NCI-H446 (cell line): ENCODE data around the gene MPO.

ENCODE experiments used
- DNase-seq, 2 experiments: peaks; one replicate each; lab custom pipeline; 2025; lab: John Stamatoyannopoulos, UW

Gene MPO, protein sequence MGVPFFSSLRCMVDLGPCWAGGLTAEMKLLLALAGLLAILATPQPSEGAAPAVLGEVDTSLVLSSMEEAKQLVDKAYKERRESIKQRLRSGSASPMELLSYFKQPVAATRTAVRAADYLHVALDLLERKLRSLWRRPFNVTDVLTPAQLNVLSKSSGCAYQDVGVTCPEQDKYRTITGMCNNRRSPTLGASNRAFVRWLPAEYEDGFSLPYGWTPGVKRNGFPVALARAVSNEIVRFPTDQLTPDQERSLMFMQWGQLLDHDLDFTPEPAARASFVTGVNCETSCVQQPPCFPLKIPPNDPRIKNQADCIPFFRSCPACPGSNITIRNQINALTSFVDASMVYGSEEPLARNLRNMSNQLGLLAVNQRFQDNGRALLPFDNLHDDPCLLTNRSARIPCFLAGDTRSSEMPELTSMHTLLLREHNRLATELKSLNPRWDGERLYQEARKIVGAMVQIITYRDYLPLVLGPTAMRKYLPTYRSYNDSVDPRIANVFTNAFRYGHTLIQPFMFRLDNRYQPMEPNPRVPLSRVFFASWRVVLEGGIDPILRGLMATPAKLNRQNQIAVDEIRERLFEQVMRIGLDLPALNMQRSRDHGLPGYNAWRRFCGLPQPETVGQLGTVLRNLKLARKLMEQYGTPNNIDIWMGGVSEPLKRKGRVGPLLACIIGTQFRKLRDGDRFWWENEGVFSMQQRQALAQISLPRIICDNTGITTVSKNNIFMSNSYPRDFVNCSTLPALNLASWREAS

DNA sequence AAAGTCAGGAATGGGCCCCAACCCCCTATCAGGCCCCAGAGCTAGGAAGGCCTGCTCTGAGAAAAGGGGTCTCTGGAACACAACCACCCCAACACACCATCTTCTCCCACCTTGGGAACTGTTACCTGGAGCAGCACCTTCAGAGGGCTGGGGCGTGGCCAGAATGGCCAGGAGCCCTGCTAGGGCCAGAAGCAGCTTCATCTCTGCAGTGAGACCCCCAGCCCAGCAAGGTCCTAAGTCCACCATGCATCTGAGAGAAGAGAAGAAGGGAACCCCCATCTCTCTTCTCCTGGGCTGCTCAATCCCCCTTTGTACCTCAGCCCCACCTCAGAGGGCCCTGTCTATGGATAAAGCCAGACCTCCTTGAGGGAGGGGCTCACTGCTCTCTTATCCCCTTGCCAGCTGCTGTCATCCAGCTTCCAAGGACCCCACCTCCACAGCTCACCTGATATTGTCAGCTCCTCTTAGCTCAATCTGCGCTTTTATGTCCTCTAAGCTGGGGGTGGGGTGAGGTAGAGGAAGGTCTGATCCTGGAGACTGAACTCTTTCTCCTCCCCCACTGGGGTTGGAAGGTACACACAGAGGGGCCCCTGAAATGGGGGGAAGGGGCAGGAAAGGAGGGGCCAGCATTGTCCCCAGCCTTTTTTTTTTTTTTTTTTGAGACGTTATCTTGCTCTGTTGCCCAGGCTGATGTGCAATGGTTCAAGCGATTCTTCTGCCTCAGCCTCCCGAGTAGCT is at the start of gene MPO:
TSS of gene MPO (minus strand) at position 456 of the 738 bp plus-strand sequence. CDS start at position 279, 177 bp downstream.
- DNase-seq = no peak

DNA sequence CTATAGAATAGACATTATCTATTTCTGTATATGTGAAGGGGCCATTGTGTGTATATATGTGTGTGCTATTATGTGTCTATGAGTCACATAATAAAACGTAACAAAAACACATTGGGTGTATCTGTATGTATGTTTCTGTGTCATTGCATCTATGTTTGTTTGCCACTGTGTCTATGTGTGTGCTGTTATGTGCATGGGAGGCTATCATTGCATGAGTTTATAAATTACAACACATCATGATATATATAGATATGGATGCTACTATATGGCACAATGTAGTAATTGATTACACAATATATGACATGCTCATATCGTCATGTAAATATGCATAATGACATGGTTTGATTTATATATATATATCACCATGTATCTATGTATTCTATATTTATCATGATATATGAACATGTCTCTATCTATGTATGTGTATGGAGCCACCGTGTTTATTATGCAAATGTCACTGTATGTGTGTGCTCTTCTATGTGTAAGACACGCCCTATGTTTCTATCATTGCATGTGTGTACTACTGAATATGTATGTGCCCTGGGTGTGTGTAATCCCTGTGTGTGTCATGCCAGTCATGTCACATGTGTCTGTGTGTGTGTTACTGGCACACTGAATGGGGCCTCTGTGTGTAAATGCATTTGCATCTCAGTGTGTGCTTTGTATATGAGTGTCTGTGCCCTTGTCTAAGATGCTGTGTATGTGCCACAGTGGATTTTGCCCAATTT is 49.2 kb upstream of the MPO start:
- DNase-seq = no peak

DNA sequence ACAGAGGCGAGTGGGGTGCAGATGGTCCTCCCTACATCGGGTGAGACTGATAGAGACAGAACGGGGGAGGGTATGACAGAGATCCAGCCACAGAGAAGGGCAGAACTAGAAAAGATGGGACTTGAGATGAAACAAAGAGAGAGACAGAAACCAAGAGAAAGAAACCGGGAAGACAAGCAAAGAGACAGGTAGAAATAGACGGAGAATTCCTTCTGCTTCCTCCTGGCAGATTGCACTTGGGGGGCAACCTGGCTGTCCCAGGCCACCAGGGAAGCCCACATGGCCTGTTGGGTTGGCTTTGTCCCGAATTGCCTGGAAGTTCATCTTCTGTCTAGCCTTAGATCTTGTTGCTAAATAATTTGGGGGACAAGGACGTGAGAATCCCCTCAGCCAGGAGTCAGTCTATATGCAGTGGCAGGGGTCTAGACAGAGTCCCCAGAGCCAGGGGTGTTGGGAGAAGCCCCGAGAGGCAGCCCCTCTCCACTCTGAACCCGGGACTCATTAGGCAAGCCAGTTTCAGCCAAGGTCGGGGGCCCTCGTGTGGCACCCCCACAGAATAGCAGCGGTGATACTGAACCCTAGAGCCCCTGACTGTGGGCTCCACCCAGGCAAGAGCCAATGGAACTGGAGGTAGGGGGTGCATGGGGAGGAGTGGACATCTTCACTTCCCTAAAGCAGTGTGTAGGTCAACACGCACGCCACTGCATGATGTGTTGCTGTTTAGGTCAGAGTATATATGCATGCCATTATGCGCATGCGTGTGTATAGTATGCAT is 48.5 kb upstream of the MPO start:
- no peak for DNase-seq

DNA sequence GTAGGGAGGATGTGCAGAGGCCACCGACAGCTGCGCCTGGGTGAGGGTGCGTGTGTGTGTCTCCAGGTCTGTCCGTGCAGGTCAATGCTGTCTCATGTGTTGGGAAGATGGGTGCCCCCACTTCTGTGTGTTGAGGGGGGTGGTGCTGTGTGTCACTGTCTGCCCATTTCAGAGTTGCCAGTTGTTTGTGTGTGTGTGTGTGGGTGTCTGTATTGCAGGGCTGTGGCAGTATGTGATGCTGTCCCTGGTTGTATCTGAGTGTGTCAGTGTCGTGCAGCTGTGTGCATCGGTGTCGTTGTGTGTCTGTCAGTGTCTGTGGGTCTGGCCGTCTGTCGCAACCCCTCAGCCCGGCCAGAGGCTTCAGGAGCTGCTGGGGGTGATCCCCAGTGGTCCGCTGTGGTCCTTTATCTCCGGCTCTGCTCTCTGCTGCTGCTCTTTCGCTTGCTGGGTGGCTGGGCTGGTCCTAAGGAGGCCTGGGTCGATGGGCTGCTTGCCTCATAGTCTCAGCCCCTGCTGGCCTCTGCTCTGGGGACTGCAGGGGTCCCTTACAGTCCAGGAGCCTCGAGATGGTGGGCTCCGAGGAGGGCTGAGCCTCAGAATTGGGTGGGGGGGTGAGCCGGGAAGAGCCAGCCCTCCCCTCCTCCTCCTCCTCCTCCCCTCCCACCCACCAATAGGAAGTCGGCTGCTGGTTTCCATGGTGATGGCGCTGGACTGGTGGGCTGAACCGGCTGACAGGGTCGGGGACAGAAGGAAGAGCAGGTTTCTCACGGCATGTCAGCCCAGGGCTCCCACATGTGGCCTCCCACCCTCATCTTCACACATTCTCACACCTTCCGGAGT is 47.7 kb upstream of the MPO start, which contains the start of gene TSPOAP1:
TSS of gene TSPOAP1 (minus strand) at position 601 of the 840 bp plus-strand sequence. CDS start 875 bp downstream, outside the sequence.
- no peak for DNase-seq

DNA sequence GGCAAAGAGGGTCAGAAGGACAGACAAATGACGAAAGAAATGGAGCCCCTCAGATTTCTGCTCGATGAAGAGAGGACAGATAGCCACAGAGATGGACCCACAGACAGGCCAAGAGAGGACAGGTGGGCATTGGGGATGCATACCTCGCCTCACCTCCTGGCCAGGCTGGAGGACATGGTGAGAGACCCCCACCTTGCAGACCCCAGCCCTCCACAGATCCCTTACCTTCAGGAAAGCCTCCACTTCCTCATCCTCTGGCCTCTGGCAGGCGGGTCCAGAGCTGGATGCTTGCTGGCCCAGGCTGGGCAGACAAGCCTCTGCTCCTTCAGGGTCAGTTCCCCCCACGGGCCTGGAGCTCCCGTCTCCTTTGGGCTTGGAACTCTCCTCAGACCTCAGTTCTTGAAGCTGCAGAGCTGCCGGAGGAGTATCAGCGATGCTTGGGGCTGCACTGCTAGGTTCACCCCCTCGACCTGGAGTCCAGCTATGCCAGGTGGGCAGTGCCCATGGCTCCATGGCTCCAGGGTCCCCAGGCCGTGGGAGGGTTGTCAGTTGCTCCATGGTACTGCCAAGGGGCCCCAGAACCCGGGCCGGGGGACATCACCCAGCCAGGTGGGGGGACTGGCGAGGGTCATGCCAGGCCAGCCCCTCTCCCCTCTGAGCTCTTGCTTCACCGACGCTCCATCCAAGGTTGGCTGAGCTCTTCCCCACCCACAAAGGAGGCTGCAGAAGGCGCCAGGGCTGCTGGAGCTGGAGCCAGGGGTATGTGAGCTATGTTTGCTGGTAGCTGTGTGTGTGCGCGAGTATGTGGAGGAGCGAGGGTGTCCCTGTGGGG is 46.8 kb upstream of the MPO start:
- no peak for DNase-seq

DNA sequence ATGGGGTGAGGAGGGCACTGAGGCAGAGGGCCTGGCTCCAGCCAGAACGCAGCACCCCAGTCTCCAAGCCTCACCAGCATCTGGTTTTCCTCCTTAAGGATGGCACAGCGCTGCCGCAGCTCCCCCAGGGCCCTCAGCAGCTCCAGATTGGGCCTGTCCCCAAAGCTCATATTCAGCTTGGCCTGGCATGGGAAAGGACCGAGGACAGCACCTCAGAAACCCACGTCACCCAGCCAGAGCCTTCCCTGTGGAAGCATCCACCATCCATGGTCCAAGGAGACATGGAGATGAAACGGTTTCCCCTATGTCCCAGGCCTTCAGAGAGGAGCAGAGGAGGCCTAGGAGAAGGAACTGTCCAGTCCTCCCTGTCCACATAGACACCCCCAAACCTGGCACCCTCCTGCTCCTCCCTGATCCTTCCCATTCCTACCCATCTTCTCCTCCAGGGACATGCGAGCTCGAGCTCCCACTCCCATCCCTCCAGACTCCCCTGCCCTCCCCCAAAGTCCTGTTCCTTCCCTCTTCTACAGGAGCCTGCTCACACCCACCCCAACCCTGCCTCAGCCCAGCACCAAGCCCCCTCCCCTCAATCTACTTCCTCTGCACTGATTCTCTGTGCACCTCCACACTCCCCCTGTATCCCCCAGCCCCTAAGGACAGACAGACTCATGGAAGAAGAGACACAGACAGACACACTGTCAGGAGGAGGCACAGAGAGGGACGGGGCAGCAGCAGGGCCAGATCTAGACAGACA is 46.1 kb upstream of the MPO start:
- DNase-seq = no peak

DNA sequence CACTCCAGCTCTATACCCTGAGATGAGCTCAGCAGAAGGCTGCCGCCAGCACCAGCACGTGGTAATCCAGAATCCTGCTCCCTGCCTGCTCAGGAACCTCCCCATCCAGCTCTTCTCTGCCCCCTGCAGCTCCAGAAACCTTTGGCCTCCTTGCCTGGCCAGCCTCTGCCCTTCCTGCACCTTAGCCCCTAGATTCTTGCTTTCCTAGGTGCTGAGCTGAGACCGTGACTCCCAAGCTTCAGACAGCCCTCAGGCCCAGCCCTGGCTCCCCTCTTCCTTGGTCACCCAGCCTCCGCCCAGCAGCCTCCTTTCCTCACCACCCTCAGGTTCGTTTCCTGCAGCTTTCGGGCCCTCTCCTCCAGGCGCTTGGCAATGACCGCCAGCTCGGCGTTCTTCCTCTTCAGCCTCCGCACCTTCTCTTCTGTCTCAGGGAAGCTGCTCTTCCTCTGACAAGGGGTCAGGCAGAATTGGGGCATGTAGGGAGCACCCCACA is 45.3 kb upstream of the MPO start:
- DNase-seq = no peak

DNA sequence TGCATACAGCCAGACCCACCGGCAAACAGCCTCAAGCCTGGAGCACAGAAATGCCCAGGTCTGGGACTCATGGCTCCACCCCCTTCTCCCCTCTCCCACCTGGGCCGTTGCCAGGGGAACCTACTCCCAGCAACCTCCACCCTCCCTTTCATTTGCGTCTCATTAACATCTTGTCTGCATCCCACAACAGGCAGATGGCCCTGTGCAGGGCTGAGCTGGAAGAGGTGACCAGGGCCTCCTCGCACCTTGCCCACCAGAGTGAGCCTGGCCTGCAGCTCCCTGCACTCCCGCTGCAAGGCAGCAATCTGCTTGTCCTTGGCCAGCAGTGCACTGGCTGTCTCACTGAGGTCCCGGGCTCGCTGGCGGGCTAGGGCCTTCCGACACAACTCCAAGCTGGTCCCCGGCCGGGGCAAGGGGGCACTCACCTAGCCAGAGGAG is 44.6 kb upstream of the MPO start:
- no peak for DNase-seq

DNA sequence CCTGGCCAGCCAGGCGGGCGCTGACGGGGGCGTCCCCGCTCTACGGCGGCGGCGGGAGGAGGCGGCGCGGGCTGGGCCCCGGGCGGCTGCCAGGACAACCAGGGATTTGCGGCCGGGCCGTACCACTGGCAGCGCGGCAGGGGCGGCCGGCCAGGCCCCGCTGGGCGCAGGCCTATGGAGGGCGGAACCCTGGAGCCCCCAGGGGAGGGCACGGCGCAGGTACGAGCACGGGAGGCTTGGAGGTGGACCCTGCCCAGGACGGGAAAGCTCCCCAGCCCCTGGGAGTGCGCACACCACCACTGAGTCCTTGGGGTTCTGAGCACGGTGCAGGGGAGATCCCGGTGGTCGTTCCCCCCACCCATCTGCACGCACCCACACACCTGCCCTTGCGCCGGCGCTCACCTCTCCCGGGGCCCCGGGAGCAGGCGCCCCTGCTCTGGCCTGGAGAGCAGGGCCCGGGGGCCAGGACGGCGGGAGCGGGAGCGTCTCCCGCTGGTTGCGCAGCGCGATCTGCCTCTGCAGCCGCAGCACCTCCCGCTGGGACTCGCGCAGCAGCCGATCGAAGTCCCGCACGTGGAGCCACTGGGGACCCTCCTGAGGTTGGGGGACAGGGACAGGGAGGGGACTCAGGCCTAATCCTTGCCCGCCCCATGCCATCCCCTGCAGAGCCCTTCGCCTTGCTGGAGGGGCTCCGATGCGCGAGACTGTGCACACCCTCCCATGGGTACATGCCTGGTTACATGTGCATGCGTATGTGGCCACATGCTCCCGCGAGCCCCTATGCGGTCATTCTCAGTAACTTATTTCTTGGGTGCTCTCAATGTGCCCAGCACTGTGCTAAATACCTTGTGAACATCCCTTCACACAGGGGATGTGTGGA is 43.9 kb upstream of the MPO start:
- no peak for DNase-seq

DNA sequence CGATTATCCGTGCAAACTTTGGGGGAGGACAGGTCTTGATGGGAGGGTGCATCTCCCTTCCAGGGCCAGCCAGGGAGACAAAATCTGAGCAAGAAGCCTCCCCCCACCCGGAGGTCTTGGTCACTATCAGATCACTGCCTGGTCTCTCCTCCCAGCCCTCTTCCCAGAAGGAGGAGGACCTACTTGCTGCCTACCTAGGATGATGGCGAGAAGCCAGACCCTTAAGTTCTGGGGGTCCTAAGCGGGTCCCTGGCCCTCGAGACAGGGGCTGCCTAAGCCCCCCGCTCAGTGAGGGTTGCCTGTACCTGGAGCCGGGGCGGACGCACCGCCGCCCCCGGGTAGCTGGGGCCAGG is 43.3 kb upstream of the MPO start:
- no peak for DNase-seq

DNA sequence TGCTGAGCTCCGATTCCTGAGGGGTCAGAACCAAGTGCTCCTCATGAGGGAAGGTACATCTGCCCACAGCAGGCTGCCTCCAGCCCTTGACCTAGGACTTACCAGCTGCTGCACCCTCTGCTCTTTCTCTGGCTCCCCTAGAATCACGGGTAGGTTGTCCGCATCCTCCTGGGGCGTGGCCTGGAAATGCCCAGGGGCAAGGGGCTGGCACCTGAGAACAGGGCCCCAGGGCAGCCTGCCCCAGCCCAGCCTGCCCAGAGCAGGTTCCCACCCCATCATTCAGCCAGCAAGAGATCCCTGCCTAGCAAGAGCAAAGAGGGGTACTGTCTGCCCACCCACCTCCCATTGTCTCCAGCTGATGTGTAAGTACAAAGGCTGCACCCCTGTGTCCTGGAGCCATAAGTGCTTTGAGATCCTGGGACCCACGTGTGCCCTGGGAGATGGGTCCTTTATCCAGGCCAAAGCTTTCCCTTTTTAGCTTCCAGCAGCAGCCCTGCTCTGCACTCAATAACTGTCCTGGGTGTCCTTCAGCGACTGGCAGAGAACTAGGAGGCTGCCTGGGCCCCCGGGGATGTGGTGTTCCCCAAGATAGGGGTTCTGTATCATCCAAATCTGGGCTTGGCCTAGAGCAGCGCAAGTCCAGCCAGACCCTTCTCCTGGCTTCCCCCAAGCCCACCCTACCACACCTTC is 42.8 kb upstream of the MPO start:
- DNase-seq = no peak

DNA sequence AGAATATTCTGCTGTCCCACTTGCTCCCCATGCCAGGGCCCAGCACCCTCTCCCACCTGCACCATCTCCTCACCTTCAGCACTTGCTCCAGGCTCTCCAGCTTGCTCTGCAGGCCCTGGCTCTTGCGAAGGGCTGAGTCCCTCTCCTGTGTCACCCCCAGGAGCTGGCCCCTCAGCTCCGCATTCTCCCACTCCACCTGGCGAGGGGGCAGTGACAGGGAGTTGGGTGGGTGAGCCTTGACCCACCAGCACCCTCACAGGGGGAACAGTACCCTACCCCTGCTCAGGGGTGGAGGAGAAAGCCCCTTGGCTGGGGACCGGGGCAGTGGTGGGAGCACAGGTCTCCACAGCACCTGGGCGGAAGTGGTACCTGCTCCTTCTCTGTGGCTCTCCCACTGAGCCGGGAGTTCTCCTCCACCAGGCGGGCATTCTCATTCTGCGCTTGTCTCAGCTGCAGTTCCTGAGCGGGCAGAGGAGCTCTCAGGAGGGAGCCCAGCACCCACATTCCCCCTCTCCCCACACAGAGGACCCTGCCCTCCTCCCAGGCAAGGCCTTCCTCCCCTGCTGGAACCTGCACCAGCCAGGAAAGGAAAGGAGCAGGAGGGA is 41.9 kb upstream of the MPO start:
- no peak for DNase-seq

DNA sequence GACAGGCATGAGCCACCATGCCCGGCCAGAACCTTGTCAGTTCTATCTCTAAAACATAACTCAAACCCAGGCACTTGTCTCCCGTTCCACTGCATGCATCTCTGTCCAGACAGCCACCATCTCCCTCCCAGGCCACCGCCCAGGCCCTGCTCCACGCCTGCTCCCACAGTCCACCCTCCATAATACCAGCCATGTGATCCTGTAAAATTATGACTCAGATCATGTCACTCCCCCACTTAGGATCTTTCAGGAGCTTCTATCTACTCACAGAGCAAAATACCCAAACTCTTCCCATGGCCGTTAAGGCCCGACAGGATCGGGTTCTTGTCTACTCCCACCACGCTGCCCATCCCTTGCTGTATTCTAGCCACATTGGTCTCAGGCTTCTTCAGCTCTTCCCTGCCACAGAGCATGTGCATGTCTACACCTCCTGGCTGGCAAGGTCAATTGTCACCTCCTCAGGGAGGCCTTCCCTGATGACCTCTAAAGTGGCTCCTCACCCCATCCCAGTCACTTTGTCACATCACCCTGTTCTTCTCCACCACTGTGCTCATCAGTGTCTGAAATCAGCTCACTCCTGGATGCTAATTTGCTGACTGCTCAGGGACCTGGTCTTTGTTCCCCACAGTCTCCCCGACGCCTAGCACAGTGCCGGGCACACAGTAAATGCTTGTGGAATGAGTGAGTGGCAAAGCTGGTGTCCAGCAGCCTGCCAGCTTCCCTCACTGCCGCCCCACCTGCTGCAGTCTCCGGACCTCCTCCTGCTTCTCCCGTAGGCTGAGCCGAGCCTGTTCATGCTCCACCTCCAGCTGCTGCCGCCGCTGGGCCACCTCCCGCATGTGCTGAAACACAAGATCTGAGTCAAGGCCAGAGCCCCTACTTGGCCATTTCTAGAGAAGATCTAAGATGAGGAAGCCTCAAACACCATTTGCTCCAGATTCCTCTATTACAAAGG is 41.1 kb upstream of the MPO start:
- DNase-seq = no peak

DNA sequence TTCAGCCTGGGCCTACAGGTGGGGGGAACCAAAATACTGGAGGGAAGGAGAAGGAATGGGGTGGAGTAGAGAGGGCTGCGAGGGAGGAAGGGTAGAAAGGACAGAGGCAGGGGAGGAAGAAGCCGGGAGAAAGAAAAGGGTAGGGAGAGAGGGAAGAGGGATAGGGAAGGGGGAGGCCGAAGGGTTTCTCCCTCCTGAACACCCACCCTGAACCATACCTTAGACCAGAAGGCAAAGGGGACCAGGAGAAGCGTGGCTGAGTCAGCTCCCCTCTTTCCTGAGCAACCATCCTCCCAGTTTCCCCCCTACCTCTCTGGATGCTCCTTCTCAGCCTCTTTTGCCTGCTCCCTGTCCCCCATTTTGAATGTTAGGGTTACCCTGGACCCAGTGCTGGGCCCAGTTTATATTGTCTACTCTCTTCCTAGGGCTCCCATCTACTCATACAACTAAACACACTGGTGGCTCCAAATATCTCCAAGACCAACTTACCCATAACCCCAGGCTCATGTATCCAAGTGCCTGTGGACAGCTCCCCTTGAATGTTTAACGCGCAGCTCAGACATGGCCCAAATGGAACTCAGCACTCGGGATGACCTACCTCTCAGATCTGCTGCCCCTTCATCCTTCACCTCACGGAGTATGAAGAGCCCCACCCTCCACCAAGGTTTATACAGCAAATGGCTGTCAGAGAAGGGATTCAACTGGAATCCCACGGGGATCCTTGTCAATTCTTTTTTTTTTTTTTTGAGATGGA is 40.0 kb upstream of the MPO start:
- DNase-seq = no peak
